Colonic mucosa (tissue), 4 donors: ENCODE data around the gene SMIM44. TPM values are rescaled to one million over a fixed set of nuclear protein-coding genes. Genes with fewer than 3 reads are reported as not detected.

Experiments used
- DNase-seq: peaks from one replicate; pipeline ENCODE4 v3.0.0-alpha.2; 2020
- H3K27ac ChIP-seq: fragments of 200-600 bp; one replicate; pipeline ENCODE4 v1.8.0; 2021
- H3K27me3 ChIP-seq: fragments of 200-600 bp; one replicate; pipeline ENCODE4 v1.8.0; 2021
- H3K36me3 ChIP-seq: fragments of 200-600 bp; one replicate; pipeline ENCODE4 v1.8.0; 2021
- H3K4me1 ChIP-seq: fragments of 200-600 bp; one replicate; pipeline ENCODE4 v1.8.0; 2021; ENCODE audit warnings: mild to moderate bottlenecking
- H3K4me3 ChIP-seq: fragments of 200-600 bp; one replicate; pipeline ENCODE4 v1.8.0; 2021
- H3K9ac ChIP-seq, 2 donors: one replicate each; pipeline ENCODE4 v1.7.0; 2013; ENCODE audit warnings: control low read depth in 2 of 2, low read depth in 2 of 2, low read length in 2 of 2
- H3K9me3 ChIP-seq: fragments of 200-600 bp; one replicate; pipeline ENCODE4 v1.8.0; 2021
- CTCF ChIP-seq: fragments of 200-600 bp; IDR thresholded peaks from one replicate; pipeline ENCODE4 v1.8.0; 2022; ENCODE audit warnings: antibody characterized with exemption, mild to moderate bottlenecking
- intact Hi-C: fragments of 100-400 bp; cut with DNase I; formaldehyde crosslinking; loops from one replicate; pipeline ENCODE4 v1.14.1; 2022
- total RNA-seq, 2 donors: library from RNA; stranded (reverse); fragmentation: NEBNext Ultra II Directional in 1 of 2; extraction: Animal tissue kit (Norgen Biotek cat#: 25700) in 1 of 2; gene quantifications; one replicate each; pipeline ENCODE4 v1.2.1, GENCODE V29; 2021
- donor health status: healthy.
- donor health status: DM: no; HTN: no; CAD: no.
- donor health status: DM: no; HTN: no; CAD: no.

The SMIM44 gene
- total RNA-seq, 2 donors from 2014 or later = 4.3 to 6.2 TPM

- no peak for DNase-seq
- Histone ChIP-seq H3K9ac (peak overlapping the region in 1 of 2 donors; percentile 24), H3K4me3 (no peak overlapping the region), H3K9me3 (no peaks in the 10 kb centered on the region), H3K4me1 (no peaks in the 10 kb centered on the region), H3K27me3 (no peaks in the 10 kb centered on the region), H3K36me3 (no peaks in the 10 kb centered on the region), H3K27ac (no peak overlapping the region)
- intact Hi-C loops = no loop called here
- TF ChIP-seq CTCF = no peak
Measured at GRCh38 chr19:3459965-3460582, 23.2 kb downstream of the SMIM44 start.

- Histone ChIP-seq H3K4me1 (no peaks in the 10 kb centered on the region), H3K27ac (peak overlapping the region; percentile 34), H3K36me3 (no peaks in the 10 kb centered on the region), H3K9me3 (no peaks in the 10 kb centered on the region), H3K4me3 (no peak overlapping the region), H3K9ac (peak overlapping the region in 1 of 2 donors; percentile 24), H3K27me3 (no peaks in the 10 kb centered on the region)
- peak; percentile 65 for DNase-seq
- intact Hi-C loops = no loop called here
- TF ChIP-seq CTCF = no peak
Measured at GRCh38 chr19:3459089-3459881, 24.0 kb downstream of the SMIM44 start.

- H3K4me3 ChIP-seq = no peak overlapping the region
- H3K36me3 ChIP-seq = no peaks in the 10 kb centered on the region
- H3K27me3 ChIP-seq = no peaks in the 10 kb centered on the region
- no peaks in the 10 kb centered on the region for H3K4me1 ChIP-seq
- peak overlapping the region in 1 of 2 donors; percentile 19 for H3K9ac ChIP-seq
- intact Hi-C loops = no loop called here
- DNase-seq = no peak
- peak overlapping the region; percentile 34 for H3K27ac ChIP-seq
- no peak for TF ChIP-seq CTCF
- H3K9me3 ChIP-seq = no peaks in the 10 kb centered on the region
Measured at GRCh38 chr19:3458229-3459088, 24.8 kb downstream of the SMIM44 start.

GRCh38 chr19:3457528-3458228 is 25.6 kb downstream of the SMIM44 start:
- no peaks in the 10 kb centered on the region for H3K27me3 ChIP-seq
- H3K9ac ChIP-seq = peak overlapping the region in 1 of 2 donors; percentile 5
- peak overlapping the region; percentile 34 for H3K27ac ChIP-seq
- intact Hi-C loops = no loop called here
- no peaks in the 10 kb centered on the region for H3K4me1 ChIP-seq
- TF ChIP-seq CTCF = no peak
- DNase-seq = no peak
- H3K36me3 ChIP-seq = no peaks in the 10 kb centered on the region
- H3K4me3 ChIP-seq = no peak overlapping the region
- H3K9me3 ChIP-seq = no peaks in the 10 kb centered on the region
